Lung (tissue), 12 donors: Measurements from ENCODE around the gene RNASE12. TPM values are rescaled to one million over a fixed set of nuclear protein-coding genes. Genes with fewer than 3 reads are reported as not detected.
"Not testable (repeated sequence)": the region's sequence is repeated elsewhere in the genome, so short reads cannot be mapped to it uniquely, and the experiment has no call there.

Experiments
- ATAC-seq: fragments of 200-7000 bp; cut with Tn5 transposase; one replicate; pipeline ENCODE4 v1.9.1; 2020; ENCODE audit warnings: moderate number of reproducible peaks; ENCODE audit not compliant: insufficient read depth, low FRiP score
- DNase-seq, 3 donors: peaks; one replicate each; pipeline ENCODE4 v3.0.0-alpha.2; 2013 to 2017
- H3K27ac ChIP-seq, 2 donors: one replicate each; pipeline ENCODE4 v1.5.1; 2013; ENCODE audit warnings: mild to moderate bottlenecking in 2 of 2, moderate library complexity in 2 of 2, control low read depth in 1 of 2, inconsistent platforms in 1 of 2, low read depth in 1 of 2, low read length in 1 of 2
- H3K27me3 ChIP-seq, 3 donors: one replicate each; pipeline ENCODE4 v1.5.1; 2013; ENCODE audit warnings: low read length in 2 of 3; ENCODE audit not compliant: control insufficient read depth in 3 of 3, insufficient read depth in 3 of 3
- H3K36me3 ChIP-seq, 4 donors: one replicate each; pipeline ENCODE4 v1.5.1; 2013; ENCODE audit warnings: low read length in 4 of 4, mild to moderate bottlenecking in 1 of 4, moderate library complexity in 1 of 4; ENCODE audit not compliant: control insufficient read depth in 4 of 4, insufficient read depth in 4 of 4
- H3K4me1 ChIP-seq, 5 donors: one replicate each; pipeline ENCODE4 v1.5.1; 2013; ENCODE audit warnings: low read length in 5 of 5, mild to moderate bottlenecking in 2 of 5, moderate library complexity in 1 of 5; ENCODE audit not compliant: control insufficient read depth in 5 of 5, insufficient read depth in 5 of 5
- H3K4me3 ChIP-seq: one replicate; pipeline ENCODE4 v1.5.1; 2013; ENCODE audit warnings: mild to moderate bottlenecking, control low read depth, moderate library complexity
- H3K9ac ChIP-seq, 2 donors: one replicate each; pipeline ENCODE4 v1.5.1; 2013; ENCODE audit warnings: low read length in 2 of 2, control low read depth in 1 of 2; ENCODE audit not compliant: insufficient read depth in 1 of 2
- H3K9me3 ChIP-seq, 4 donors: one replicate each; pipeline ENCODE4 v1.5.1; 2013; ENCODE audit warnings: low read length in 3 of 4, mild to moderate bottlenecking in 1 of 4, moderate library complexity in 1 of 4; ENCODE audit not compliant: control insufficient read depth in 4 of 4, insufficient read depth in 3 of 4
- CTCF ChIP-seq: IDR thresholded peaks from 2 replicates; pipeline ENCODE4 v1.5.1; 2012; ENCODE audit warnings: mild to moderate bottlenecking; ENCODE audit errors: control extremely low read depth, extremely low read depth
- WGBS, 2 donors: extraction: QIAGEN DNeasy Blood & Tissue Kit; methylation state at CpG; one replicate each; pipeline ENCODE4 v1.1.7; 2013; 5-methylcytosine and 5-hydroxymethylcytosine counted together
- polyA plus RNA-seq, 2 donors: library from polyadenylated mRNA; stranded (reverse); fragments of 200-250 nt; gene quantifications; one replicate each; pipeline ENCODE4 v1.2.1, GENCODE V29; 2013
- total RNA-seq, 2 donors: library from RNA; depleted of rRNA in 1 of 2; stranded (reverse); fragments of >200 nt in 1 of 2; gene quantifications; one replicate each; pipeline ENCODE4 v1.2.1, GENCODE V29; 2014 to 2021
- donor health status: control.
- donor health status: control.
- donor health status: Bipolar disorder and iron deficiency.
- donor health status: healthy.
- donor health status: DM: yes; HTN: yes; CAD: no.

The RNASE12 gene
- total and polyA plus RNA-seq, 4 donors = not detected

GRCh38 chr14:20580242-20580641, 10.9 kb downstream of the RNASE12 start:
- peaks cover 0 to 12% (median 0%) of the 10 kb centered on the region in 5 donors for H3K4me1 ChIP-seq
- 62 to 77% methylated on average over 4 of the region's 4 CpGs for WGBS, 2 donors
- TF ChIP-seq CTCF = no peak
- no peaks in the 10 kb centered on the region for H3K27me3 ChIP-seq
- ATAC-seq = no peak
- DNase-seq = peak in 2 of 3 donors; percentile 27 to 31
- H3K9me3 ChIP-seq = no peaks in the 10 kb centered on the region
- H3K9ac ChIP-seq = no peak overlapping the region
- no peak overlapping the region for H3K27ac ChIP-seq
- no peaks in the 10 kb centered on the region for H3K36me3 ChIP-seq
- no peak overlapping the region for H3K4me3 ChIP-seq

GRCh38 chr14:20578784-20579502, 12.2 kb downstream of the RNASE12 start:
- no peak for DNase-seq

GRCh38 chr14:20578325-20578724, 12.9 kb downstream of the RNASE12 start:
- 75 to 76% methylated on average over 3 of the region's 3 CpGs for WGBS, 2 donors
- Histone ChIP-seq H3K27ac (no peak overlapping the region), H3K27me3 (no peaks in the 10 kb centered on the region), H3K4me1 (peaks cover 0 to 12% (median 0%) of the 10 kb centered on the region in 5 donors), H3K9me3 (no peaks in the 10 kb centered on the region), H3K4me3 (no peak overlapping the region), H3K36me3 (no peaks in the 10 kb centered on the region), H3K9ac (no peak overlapping the region)
- ATAC-seq = no peak
- TF ChIP-seq CTCF = no peak
- DNase-seq = no peak

More at GRCh38 chr14:20578784-20579502, 12.2 kb downstream of the RNASE12 start:
- Histone ChIP-seq H3K4me3 (no peak overlapping the region), H3K36me3 (no peaks in the 10 kb centered on the region), H3K4me1 (peaks cover 0 to 12% (median 0%) of the 10 kb centered on the region in 5 donors), H3K9me3 (no peaks in the 10 kb centered on the region), H3K9ac (no peak overlapping the region), H3K27me3 (no peaks in the 10 kb centered on the region), H3K27ac (no peak overlapping the region)
- 61 to 70% methylated on average over 12 to 14 of the region's 14 CpGs for WGBS, 2 donors
- no peak for TF ChIP-seq CTCF
- no peak for ATAC-seq

- H3K9me3 ChIP-seq = peaks cover 0 to 12% (median 7%) of the 10 kb centered on the region in 4 donors
- WGBS, 2 donors = 76 to 82% methylated on average over 4 of the region's 4 CpGs
- not testable (repeated sequence) for ATAC-seq, DNase-seq, H3K4me3 ChIP-seq, H3K9ac ChIP-seq, H3K36me3 ChIP-seq, H3K27ac ChIP-seq, H3K27me3 ChIP-seq, H3K4me1 ChIP-seq
Measured at GRCh38 chr14:20572382-20572990, 18.7 kb downstream of the RNASE12 start.

GRCh38 chr14:20570720-20571119, 20.5 kb downstream of the RNASE12 start:
- H3K27ac ChIP-seq, ATAC-seq, H3K9ac ChIP-seq, H3K4me1 ChIP-seq, H3K36me3 ChIP-seq, H3K27me3 ChIP-seq, DNase-seq, H3K4me3 ChIP-seq: not testable (repeated sequence)
- peaks cover 0 to 12% (median 7%) of the 10 kb centered on the region in 4 donors for H3K9me3 ChIP-seq
- WGBS, 2 donors = 40 to 62% methylated on average over 1 of the region's 1 CpG

- not testable (repeated sequence) for H3K27me3 ChIP-seq, H3K9ac ChIP-seq, H3K36me3 ChIP-seq, H3K4me1 ChIP-seq, H3K4me3 ChIP-seq, H3K27ac ChIP-seq, DNase-seq, ATAC-seq
- 94% methylated on average over 2 of the region's 2 CpGs for WGBS, 2 donors
- H3K9me3 ChIP-seq = peaks cover 0 to 12% (median 7%) of the 10 kb centered on the region in 4 donors
Measured at GRCh38 chr14:20569865-20570264, 21.3 kb downstream of the RNASE12 start.
